ENCODE results near the gene PLEKHH1. TPM values are rescaled to one million over a fixed set of nuclear protein-coding genes. Genes with fewer than 3 reads are reported as not detected.

PLEKHH1 gene
- total and polyA plus RNA-seq, 2 experiments from 2014 or later = 14.7 to 33.9 TPM

GRCh38 chr14:67630938-67631337 is 97.8 kb downstream of the PLEKHH1 start:
- Histone ChIP-seq H2AFZ (no peak overlapping the region), H3K4me3 (no peak overlapping the region), H3K4me1 (ENCODE audit: insufficient read depth) (no peaks in the 10 kb centered on the region), H3K36me3 (ENCODE audit: insufficient read depth) (no peaks in the 10 kb centered on the region), H3K79me2 (replicated peaks; ENCODE audit: insufficient read depth) (no peaks in the 10 kb centered on the region), H3K27me3 (ENCODE audit: insufficient read depth) (no peaks in the 10 kb centered on the region), H3F3A (replicated peaks; ENCODE audit: low read depth) (no peaks in the 10 kb centered on the region), H3K9me2 (ENCODE audit: insufficient read depth) (no peaks in the 10 kb centered on the region), H3K4me2 (no peak overlapping the region), H3K27ac (ENCODE audit: low read depth) (no peak overlapping the region), H4K20me1 (replicated peaks; ENCODE audit: insufficient read depth) (peaks cover 10% of the 10 kb centered on the region; the same call in 1 of the 2 replicates)
- no peak overlapping the region for H3K27ac Mint-ChIP-seq
- DNase-seq (ENCODE audit: low spot score) (no peak), ATAC-seq (no peak)
- no peak overlapping the region for H3K4me3 Mint-ChIP-seq
- H3K27me3 Mint-ChIP-seq (ENCODE audit: insufficient read depth, low read depth, poor library complexity) = peaks cover 7% of the 10 kb centered on the region
- no peaks in the 10 kb centered on the region for H3K9me3 Mint-ChIP-seq
- TF ChIP-seq REST (IDR thresholded peaks at IDR 0.05; ENCODE audit: unreplicated experiment) = no peak
- TF ChIP-seq ZNF331 (CRISPR knock-in tag; IDR thresholded peaks at IDR 0.05; ENCODE audit: low read depth) = no peak
- TF ChIP-seq ZNF114 (CRISPR knock-in tag; IDR thresholded peaks at IDR 0.05) = no peak
- no peak for TF ChIP-seq EZH2phosphoT487 (IDR thresholded peaks at IDR 0.05; ENCODE audit: unreplicated experiment)
- no peak for TF ChIP-seq CREB1 (CRISPR knock-in tag; IDR thresholded peaks at IDR 0.05; ENCODE audit: low read depth)
- TF ChIP-seq ZNF462 (CRISPR knock-in tag; IDR thresholded peaks at IDR 0.05) = no peak
- no peak for TF ChIP-seq POLR2AphosphoS5 (IDR thresholded peaks at IDR 0.05; ENCODE audit: low read depth)
- TF ChIP-seq ETS1 (IDR thresholded peaks at IDR 0.05) = no peak
- no peak for TF ChIP-seq JUNB (IDR thresholded peaks at IDR 0.05; ENCODE audit: unreplicated experiment)
- no peak for TF ChIP-seq NANOG (IDR thresholded peaks at IDR 0.05; ENCODE audit: borderline replicate concordance)
- TF ChIP-seq EZH2 (IDR thresholded peaks at IDR 0.05; ENCODE audit: low read depth, unreplicated experiment) = no peak
- no peak for TF ChIP-seq STAT1 (IDR thresholded peaks at IDR 0.05; ENCODE audit: unreplicated experiment)
- no peak for TF ChIP-seq CTCF (conservative IDR thresholded peaks at IDR 0.05; ENCODE audit: low read depth in 2 of 2)
- peaks cover 7% of the 10 kb centered on the region; the same call in 2 of the 3 replicates for H3K36me3 Mint-ChIP-seq (ENCODE audit: low read depth)
- no peaks in the 10 kb centered on the region for H3K4me1 Mint-ChIP-seq

Data from GM23338 (cell line).